Stimulated activated memory B cell treated with anti-CD40 and anti-IgM and Interleukin-4, amounts not matched to agents 10 μg/mL and 1 μg/mL and 100 μg/mL, for 72 hours (primary cell): ENCODE data around the gene ADARB1.

Experiments
- ATAC-seq: fragments of 150-1000 bp; cut with Tn5 transposase; 2 replicates; pipeline ENCODE4 v1.10.0; 2021
- H3K27ac Mint-ChIP-seq: one replicate; pipeline ENCODE4 v1.8.0; 2022; ENCODE audit warnings: mild to moderate bottlenecking, mixed read lengths
- H3K27me3 Mint-ChIP-seq: one replicate; pipeline ENCODE4 v1.8.0; 2022; ENCODE audit warnings: mixed read lengths
- H3K36me3 Mint-ChIP-seq: one replicate; pipeline ENCODE4 v1.8.0; 2022; ENCODE audit warnings: mixed read lengths
- H3K4me1 Mint-ChIP-seq: one replicate; pipeline ENCODE4 v1.8.0; 2022; ENCODE audit warnings: mixed read lengths
- H3K4me3 Mint-ChIP-seq: one replicate; pipeline ENCODE4 v1.8.0; 2022; ENCODE audit warnings: mild to moderate bottlenecking, moderate library complexity, mixed read lengths
- H3K9me3 Mint-ChIP-seq: one replicate; pipeline ENCODE4 v1.8.0; 2022; ENCODE audit warnings: mixed read lengths

The ADARB1 gene

GRCh38 chr21:45060089-45060488 is 14.3 kb upstream of the ADARB1 start:
- H3K36me3 Mint-ChIP-seq, result no peaks in the 10 kb centered on the region
- H3K4me1 Mint-ChIP-seq, result peaks cover 6% of the 10 kb centered on the region
- H3K27me3 Mint-ChIP-seq, result peaks cover 53% of the 10 kb centered on the region

DNA sequence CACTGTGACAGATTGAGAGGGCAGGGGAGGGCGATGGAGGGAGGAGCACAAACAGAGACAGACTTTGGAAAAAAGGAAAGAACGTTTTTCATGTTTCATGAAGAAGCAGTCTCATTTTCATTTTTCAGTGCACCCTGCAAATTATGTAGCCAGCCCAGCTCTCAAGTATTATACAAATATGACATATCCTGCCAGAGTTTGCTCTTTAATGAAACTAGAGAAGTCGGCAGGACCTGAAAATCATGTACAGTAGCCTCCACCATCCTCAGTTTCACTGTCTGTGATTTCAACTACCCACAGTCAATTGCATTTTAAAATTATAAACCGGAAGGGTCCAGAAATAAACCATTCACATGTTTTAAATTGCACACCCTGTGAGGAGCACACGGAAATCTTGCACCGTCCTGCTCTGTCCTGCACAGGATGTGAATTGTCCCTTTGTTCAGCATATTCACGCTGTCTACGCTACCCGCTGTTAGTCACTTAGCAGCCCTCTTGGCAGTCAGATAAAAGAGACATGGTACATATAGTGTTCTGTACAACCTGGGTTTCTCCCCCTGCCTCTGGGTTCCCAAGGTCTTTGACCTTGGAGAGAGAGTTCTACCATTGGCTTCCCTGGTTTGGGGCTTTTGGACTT is 13.6 kb upstream of the ADARB1 start:
- Mint-ChIP-seq H3K36me3 (no peaks in the 10 kb centered on the region), H3K4me1 (peaks cover 6% of the 10 kb centered on the region), H3K9me3 (no peaks in the 10 kb centered on the region), H3K27me3 (peaks cover 46% of the 10 kb centered on the region), H3K27ac (no peak overlapping the region), H3K4me3 (no peak overlapping the region)
- no peak for ATAC-seq

More at GRCh38 chr21:45060089-45060488, 14.3 kb upstream of the ADARB1 start:
- no peak overlapping the region for H3K4me3 Mint-ChIP-seq
- no peak overlapping the region for H3K27ac Mint-ChIP-seq
- H3K9me3 Mint-ChIP-seq, result no peaks in the 10 kb centered on the region
- no peak for ATAC-seq

DNA sequence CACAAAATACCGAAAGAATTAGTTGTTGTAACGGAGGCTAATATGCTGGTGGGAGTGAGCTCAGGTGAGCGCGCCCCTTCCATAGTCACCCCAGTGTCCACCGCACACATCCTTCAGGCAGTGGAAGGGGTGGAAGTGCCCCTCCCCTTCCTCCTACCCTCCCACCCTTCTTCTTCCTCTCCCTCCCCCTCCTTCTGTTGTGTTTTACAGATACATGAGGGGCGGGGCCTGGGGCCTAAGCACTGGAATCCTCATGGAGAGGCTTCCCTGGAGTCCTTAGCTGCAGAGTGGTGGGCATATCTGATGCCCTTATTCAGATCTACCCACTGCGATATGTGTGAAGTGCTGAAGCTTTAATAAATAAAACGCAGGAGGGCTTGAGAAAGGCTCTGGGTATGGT is 10.3 kb upstream of the ADARB1 start:
- H3K27me3 Mint-ChIP-seq, result peaks cover 15% of the 10 kb centered on the region
- ATAC-seq, result no peak
- H3K4me1 Mint-ChIP-seq, result no peaks in the 10 kb centered on the region

DNA sequence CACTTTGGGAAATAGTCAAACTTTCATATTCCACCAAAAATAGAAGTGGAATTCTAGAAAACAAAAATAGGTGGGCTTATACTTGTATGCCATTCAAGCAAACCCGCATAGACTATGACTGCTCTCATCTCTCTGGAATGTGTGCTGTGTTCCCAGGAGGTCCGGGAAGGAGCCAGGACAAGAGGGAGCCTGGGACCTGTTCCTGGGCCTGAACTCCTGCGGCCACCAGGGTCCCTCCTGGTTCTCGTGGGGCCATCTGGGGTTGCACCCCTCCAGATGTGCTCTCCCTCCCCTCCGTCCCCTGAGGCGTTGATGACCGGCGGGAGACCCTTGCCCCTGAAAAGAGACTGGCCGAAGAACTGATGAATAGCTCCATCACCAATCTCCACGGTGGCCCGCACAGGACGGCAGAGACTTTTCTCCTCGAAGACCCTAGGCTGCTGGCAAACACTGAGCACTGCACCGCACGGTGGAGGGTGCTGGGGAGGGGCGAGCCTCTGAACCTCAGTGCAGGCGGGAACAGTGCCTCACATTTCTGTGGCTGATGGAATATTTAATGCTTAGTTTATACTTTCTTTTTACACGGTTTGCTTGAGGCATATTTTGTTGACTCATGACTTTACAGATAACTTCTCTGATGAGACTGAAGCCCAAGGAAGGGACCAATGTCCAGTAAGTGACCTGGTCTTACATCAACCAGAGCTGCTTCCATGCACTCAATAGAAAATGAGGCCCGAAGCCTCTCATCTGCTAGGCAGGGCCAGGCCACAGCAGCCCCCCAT is 9.6 kb upstream of the ADARB1 start:
- no peak for ATAC-seq
- no peaks in the 10 kb centered on the region for H3K36me3 Mint-ChIP-seq
- H3K4me1 Mint-ChIP-seq, result no peaks in the 10 kb centered on the region
- H3K4me3 Mint-ChIP-seq, result no peak overlapping the region
- H3K27me3 Mint-ChIP-seq, result peaks cover 8% of the 10 kb centered on the region
- H3K9me3 Mint-ChIP-seq, result no peaks in the 10 kb centered on the region
- no peak overlapping the region for H3K27ac Mint-ChIP-seq

More for the DNA sequence above, 10.3 kb upstream of the ADARB1 start:
- H3K27ac Mint-ChIP-seq, result no peak overlapping the region
- no peaks in the 10 kb centered on the region for H3K36me3 Mint-ChIP-seq
- no peak overlapping the region for H3K4me3 Mint-ChIP-seq
- no peaks in the 10 kb centered on the region for H3K9me3 Mint-ChIP-seq

DNA sequence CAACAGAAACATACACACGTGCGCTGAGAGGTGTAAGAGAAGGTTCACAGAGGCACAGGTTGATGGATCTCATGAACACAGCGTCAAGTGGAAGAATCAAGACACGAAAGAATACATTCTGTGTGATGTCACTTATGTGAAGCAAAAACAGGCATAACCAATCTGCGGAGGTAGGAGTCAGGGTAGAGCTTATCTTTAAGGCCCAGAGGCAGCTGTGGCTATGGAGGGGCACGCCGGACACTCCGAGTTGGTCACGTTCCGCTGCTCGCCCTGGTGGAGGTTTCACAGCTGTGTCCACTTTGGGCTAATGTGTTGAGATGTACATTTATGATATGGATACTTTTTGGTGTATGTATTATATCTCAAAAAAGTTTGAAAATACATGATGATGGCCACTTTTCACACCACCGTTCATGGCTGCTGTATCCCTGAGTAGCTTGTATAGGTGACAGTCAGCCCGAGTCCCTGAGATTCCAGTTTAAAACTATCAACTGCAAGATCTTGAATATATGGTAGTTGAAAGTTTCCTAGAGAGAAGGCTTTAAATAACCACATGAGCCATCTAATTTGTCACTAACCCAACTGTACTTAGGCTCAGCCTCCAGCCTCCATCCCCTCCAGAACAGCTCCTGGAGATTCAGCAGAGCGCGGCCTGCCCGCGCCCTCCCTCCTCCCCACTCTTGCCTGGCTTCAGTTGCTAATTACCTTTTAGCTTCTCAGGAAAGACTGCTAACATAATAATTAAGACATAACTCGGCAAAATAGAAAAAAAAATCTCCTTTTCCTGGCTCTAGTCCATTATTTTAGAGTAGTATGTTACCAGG is 6.7 kb upstream of the ADARB1 start:
- Mint-ChIP-seq H3K9me3 (no peaks in the 10 kb centered on the region), H3K36me3 (no peaks in the 10 kb centered on the region), H3K27ac (no peak overlapping the region), H3K27me3 (peaks cover 3% of the 10 kb centered on the region), H3K4me3 (no peak overlapping the region), H3K4me1 (no peaks in the 10 kb centered on the region)
- no peak for ATAC-seq

GRCh38 chr21:45069085-45069484 is 5.3 kb upstream of the ADARB1 start:
- no peak for ATAC-seq
- Mint-ChIP-seq H3K4me3 (no peak overlapping the region), H3K27ac (no peak overlapping the region), H3K4me1 (peaks cover 11% of the 10 kb centered on the region), H3K36me3 (no peaks in the 10 kb centered on the region), H3K9me3 (no peaks in the 10 kb centered on the region), H3K27me3 (no peaks in the 10 kb centered on the region)

DNA sequence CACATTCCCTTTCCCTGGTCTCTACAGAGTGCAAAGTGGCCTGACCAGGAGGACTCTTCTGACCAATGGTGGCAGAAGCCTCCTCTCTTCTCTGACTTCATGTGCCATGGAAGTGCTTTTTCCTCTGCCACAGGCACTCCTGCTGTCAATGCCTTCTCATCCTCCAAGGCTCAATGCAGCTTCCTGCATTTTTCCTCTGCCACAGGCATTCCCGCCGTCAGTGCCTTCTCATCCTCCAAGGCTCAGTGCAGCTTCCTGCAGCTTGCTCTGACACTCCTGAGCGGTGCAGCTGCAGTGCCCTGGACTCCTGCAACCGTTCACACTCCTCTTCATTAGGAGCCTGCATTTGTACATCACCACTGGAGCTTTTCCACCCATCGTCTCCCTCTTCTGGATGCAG is 4.7 kb upstream of the ADARB1 start:
- H3K9me3 Mint-ChIP-seq, result no peaks in the 10 kb centered on the region
- H3K4me1 Mint-ChIP-seq, result peaks cover 11% of the 10 kb centered on the region
- H3K27me3 Mint-ChIP-seq, result no peaks in the 10 kb centered on the region
- no peak overlapping the region for H3K27ac Mint-ChIP-seq
- no peaks in the 10 kb centered on the region for H3K36me3 Mint-ChIP-seq
- no peak overlapping the region for H3K4me3 Mint-ChIP-seq
- no peak for ATAC-seq

- H3K27ac Mint-ChIP-seq, result no peak overlapping the region
- peaks cover 17% of the 10 kb centered on the region for H3K4me1 Mint-ChIP-seq
- no peak for ATAC-seq
- H3K9me3 Mint-ChIP-seq, result no peaks in the 10 kb centered on the region
- no peaks in the 10 kb centered on the region for H3K36me3 Mint-ChIP-seq
- H3K27me3 Mint-ChIP-seq, result no peaks in the 10 kb centered on the region
- no peak overlapping the region for H3K4me3 Mint-ChIP-seq
Observed at GRCh38 chr21:45071078-45071873, 3.1 kb upstream of the ADARB1 start.

- no peak overlapping the region for H3K27ac Mint-ChIP-seq
- H3K4me1 Mint-ChIP-seq, result peaks cover 21% of the 10 kb centered on the region
- no peak overlapping the region for H3K4me3 Mint-ChIP-seq
- H3K27me3 Mint-ChIP-seq, result no peaks in the 10 kb centered on the region
- ATAC-seq, result no peak
- H3K36me3 Mint-ChIP-seq, result no peaks in the 10 kb centered on the region
- no peaks in the 10 kb centered on the region for H3K9me3 Mint-ChIP-seq
Observed at GRCh38 chr21:45071874-45072737, 2.3 kb upstream of the ADARB1 start.

- peaks cover 23% of the 10 kb centered on the region for H3K4me1 Mint-ChIP-seq
- H3K36me3 Mint-ChIP-seq, result no peaks in the 10 kb centered on the region
- H3K27me3 Mint-ChIP-seq, result no peaks in the 10 kb centered on the region
- no peak overlapping the region for H3K4me3 Mint-ChIP-seq
- no peak overlapping the region for H3K27ac Mint-ChIP-seq
- H3K9me3 Mint-ChIP-seq, result no peaks in the 10 kb centered on the region
- ATAC-seq, result no peak
Observed at GRCh38 chr21:45072738-45073300, 1.6 kb upstream of the ADARB1 start.

- Mint-ChIP-seq H3K4me1 (peaks cover 29% of the 10 kb centered on the region), H3K4me3 (peak overlapping the region; percentile 91), H3K27ac (peak overlapping the region; percentile 87), H3K27me3 (no peaks in the 10 kb centered on the region), H3K36me3 (peaks cover 5% of the 10 kb centered on the region), H3K9me3 (no peaks in the 10 kb centered on the region)
- ATAC-seq, result peak; percentile 13
Observed at GRCh38 chr21:45073301-45074047, 906 bp upstream of the ADARB1 start.

DNA sequence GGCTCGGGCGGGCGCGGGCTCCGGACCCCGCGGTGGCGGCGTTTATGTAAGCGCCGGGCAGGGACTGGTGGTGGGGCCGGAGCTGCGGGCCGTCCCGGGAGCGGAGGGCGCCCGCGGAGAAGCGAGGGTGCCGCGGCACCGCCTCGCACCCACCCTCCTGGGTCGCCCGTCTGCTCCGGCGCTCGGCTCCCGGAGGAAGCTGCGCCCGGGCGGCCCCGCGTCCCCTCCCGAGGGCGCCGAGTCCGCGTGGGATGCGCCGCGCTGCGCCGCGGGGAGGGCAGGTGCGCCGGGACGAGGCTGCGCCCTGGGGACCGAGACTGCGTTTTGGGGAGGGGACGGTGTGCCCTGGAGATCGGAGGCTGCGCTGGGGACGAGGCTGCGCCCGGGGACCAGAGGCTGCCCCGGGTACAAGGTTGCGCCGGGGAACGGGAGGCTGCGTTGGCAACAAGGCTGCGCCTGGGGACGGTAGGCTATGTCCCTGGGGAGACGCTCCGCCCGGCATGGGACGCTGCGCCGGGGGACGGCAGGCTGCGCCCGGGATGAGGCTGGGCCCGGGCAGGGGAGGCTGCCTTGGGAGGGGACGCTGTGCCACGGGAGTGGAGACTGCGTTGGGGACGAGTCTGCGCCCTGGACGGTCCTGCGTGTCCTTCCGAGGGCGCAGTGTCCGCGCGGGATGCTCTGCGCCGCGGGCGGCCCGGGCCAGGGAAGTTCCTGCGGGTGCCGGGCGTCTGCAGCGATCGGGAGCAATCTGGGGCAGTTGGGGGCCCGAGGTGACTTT is 627 bp downstream of the ADARB1 start:
- H3K36me3 Mint-ChIP-seq, result peaks cover 13% of the 10 kb centered on the region
- peak; percentile 46 for ATAC-seq
- peaks cover 45% of the 10 kb centered on the region for H3K4me1 Mint-ChIP-seq
- H3K27me3 Mint-ChIP-seq, result no peaks in the 10 kb centered on the region
- H3K9me3 Mint-ChIP-seq, result no peaks in the 10 kb centered on the region
- peak overlapping the region; percentile 32 for H3K27ac Mint-ChIP-seq
- peak overlapping the region; percentile 85 for H3K4me3 Mint-ChIP-seq
